Measurements from ENCODE around the gene MYOD1.

The MYOD1 gene

GRCh38 chr11:17707830-17708229, 11.5 kb upstream of the MYOD1 start:
- Mint-ChIP-seq H3K4me1 (no peaks in the 10 kb centered on the region), H3K36me3 (ENCODE audit: low read depth) (no peaks in the 10 kb centered on the region), H3K4me3 (no peak overlapping the region), H3K9me3 (peaks cover 13% of the 10 kb centered on the region), H3K27ac (no peak overlapping the region), H3K27me3 (ENCODE audit: low read depth, poor library complexity) (peaks cover 37% of the 10 kb centered on the region)
- no peak for TF ChIP-seq CTCF (IDR thresholded peaks at IDR 0.05)
- no peak for DNase-seq

- DNase-seq: no peak
- Mint-ChIP-seq H3K4me1 (no peaks in the 10 kb centered on the region), H3K9me3 (no peaks in the 10 kb centered on the region), H3K36me3 (ENCODE audit: low read depth) (no peaks in the 10 kb centered on the region), H3K4me3 (no peak overlapping the region), H3K27me3 (ENCODE audit: low read depth, poor library complexity) (peaks cover 4% of the 10 kb centered on the region), H3K27ac (no peak overlapping the region)
- no peak for TF ChIP-seq CTCF (IDR thresholded peaks at IDR 0.05)
These were observed 7.5 kb upstream of the MYOD1 start for GRCh38 chr11:17711836-17712235.

GRCh38 chr11:17713851-17714250, 5.5 kb upstream of the MYOD1 start:
- Mint-ChIP-seq H3K4me3 (no peak overlapping the region), H3K27me3 (ENCODE audit: low read depth, poor library complexity) (no peaks in the 10 kb centered on the region), H3K36me3 (ENCODE audit: low read depth) (no peaks in the 10 kb centered on the region), H3K27ac (no peak overlapping the region), H3K9me3 (no peaks in the 10 kb centered on the region), H3K4me1 (peaks cover 1% of the 10 kb centered on the region)
- no peak for DNase-seq
- no peak for TF ChIP-seq CTCF (IDR thresholded peaks at IDR 0.05)

GRCh38 chr11:17714356-17714854, 5.0 kb upstream of the MYOD1 start:
- Mint-ChIP-seq H3K27me3 (ENCODE audit: low read depth, poor library complexity) (no peaks in the 10 kb centered on the region), H3K9me3 (no peaks in the 10 kb centered on the region), H3K27ac (no peak overlapping the region), H3K4me1 (peaks cover 5% of the 10 kb centered on the region), H3K36me3 (ENCODE audit: low read depth) (no peaks in the 10 kb centered on the region), H3K4me3 (no peak overlapping the region)
- peak; percentile 20 for DNase-seq
- TF ChIP-seq CTCF (IDR thresholded peaks at IDR 0.05): no peak

GRCh38 chr11:17714870-17715269, 4.5 kb upstream of the MYOD1 start:
- Mint-ChIP-seq H3K4me1 (peaks cover 5% of the 10 kb centered on the region), H3K36me3 (ENCODE audit: low read depth) (no peaks in the 10 kb centered on the region), H3K9me3 (no peaks in the 10 kb centered on the region), H3K27me3 (ENCODE audit: low read depth, poor library complexity) (no peaks in the 10 kb centered on the region), H3K4me3 (no peak overlapping the region), H3K27ac (no peak overlapping the region)
- no peak for TF ChIP-seq CTCF (IDR thresholded peaks at IDR 0.05)
- DNase-seq: no peak

- H3K27ac Mint-ChIP-seq: no peak overlapping the region
- no peak for DNase-seq
- no peak for TF ChIP-seq CTCF (IDR thresholded peaks at IDR 0.05)
- no peaks in the 10 kb centered on the region for H3K27me3 Mint-ChIP-seq (ENCODE audit: low read depth, poor library complexity)
- H3K4me1 Mint-ChIP-seq: peaks cover 5% of the 10 kb centered on the region
- no peak overlapping the region for H3K4me3 Mint-ChIP-seq
- no peaks in the 10 kb centered on the region for H3K9me3 Mint-ChIP-seq
- no peaks in the 10 kb centered on the region for H3K36me3 Mint-ChIP-seq (ENCODE audit: low read depth)
These were observed 2.6 kb upstream of the MYOD1 start for GRCh38 chr11:17716807-17717206.

All from nephron progenitor cell (in vitro differentiated cells).